ENCODE measurements around the gene FOXF2. TPM values are rescaled to one million over a fixed set of nuclear protein-coding genes. Genes with fewer than 3 reads are reported as not detected.
A peak's percentile ranks its signal among the peaks of the same experiment; 100 is the strongest.

FOXF2 gene
- total and polyA plus RNA-seq, 2 of the 13 experiments (the other 11 are each of a cell fraction or from before 2014, with no cell fraction given), result not detected

GRCh38 chr6:1442929-1443328 lies 53.6 kb downstream of the FOXF2 start:
- Histone ChIP-seq H3K79me2 (ENCODE audit: insufficient read depth, low read length) (no peaks in the 10 kb centered on the region), H3K27me3 (ENCODE audit: control insufficient read depth in 1 of 2, insufficient read depth in 2 of 2, low read length in 2 of 2) (peaks cover 5 to 46% of the 10 kb centered on the region in 2 experiments; a peak in 4 of 5 replicates), H2AFZ (ENCODE audit: low read length) (no peak overlapping the region), H3K9me3 (ENCODE audit: low read length) (no peaks in the 10 kb centered on the region), H3K9ac (ENCODE audit: insufficient read depth, low read depth, low read length) (no peak overlapping the region), H3K4me3 (replicated peaks in 1 of 3; ENCODE audit: insufficient read depth in 1 of 3, low read depth in 2 of 3, low read length in 3 of 3) (no peak overlapping the region), H3K4me1 (ENCODE audit: insufficient read depth, low read length) (no peaks in the 10 kb centered on the region), H4K20me1 (ENCODE audit: insufficient read depth, low read length) (no peaks in the 10 kb centered on the region), H3K36me3 (replicated peaks in 1 of 2; ENCODE audit: control insufficient read depth in 1 of 2, insufficient read depth in 2 of 2, low read length in 2 of 2) (no peaks in the 10 kb centered on the region), H3K4me2 (ENCODE audit: low read depth, low read length) (no peak overlapping the region), H3K27ac (ENCODE audit: extremely low read length, insufficient read depth, low read length) (no peak overlapping the region)
- intact Hi-C loops (cut with micrococcal nuclease; ENCODE audit: unreplicated experiment) (no loop called here), in situ Hi-C loops (cut with HindIII; ENCODE audit: extremely low pct_ligation_motif_present, low pct_unique_long_range_greater_than_20kb) (no loop called here)
- ATAC-seq (no peak), FAIRE-seq (no peak), DNase-seq (ENCODE audit: low spot score) (no peak)
- ChIA-PET CTCF (ENCODE audit: low intra/inter-chr PET ratio, low total read pairs) (no interaction called here), POLR2A (no interaction called here)
- 5% methylated on average over 4 of the region's 4 CpGs for WGBS (ENCODE audit: low lambda C conversion rate)
- no TSS peak for BruUV-seq (replicated peaks)
- TF ChIP-seq ZNF629 (CRISPR knock-in tag; conservative IDR thresholded peaks at IDR 0.05) (peak; percentile 69), ZNF484 (CRISPR knock-in tag; IDR thresholded peaks at IDR 0.05; ENCODE audit: borderline replicate concordance, low read depth) (no peak)

Small RNAs within 50 kb of the gene (microRNA-seq; reads per million reads assigned to microRNA genes)
- not detected for gene MIR6720

Small RNAs within 50 kb of the gene (small RNA-seq; reads per million reads assigned to genes)
- 0 reads per million in 3 experiments for gene MIR6720 (ENCODE audit: insufficient read depth in 2 of 3, insufficient read length in 3 of 3, low read depth in 2 of 3, low replicate concordance in 1 of 3)

Other genes with a start within 250 kb of the FOXF2 start
- 39.2 and 39.8 TPM in 2 replicates for gene FOXQ1, start 77.5 kb upstream of the FOXF2 start, total RNA-seq (2016; rRNA removed; fragmentation: Illumina TruSeq; extraction: Trizol)
- gene FOXQ1, start 77.5 kb upstream of the FOXF2 start, polyA plus RNA-seq (2011; rRNA removed), result 25.3 and 35.2 TPM in 2 replicates
- 0.46 and 0.55 TPM in 2 replicates for gene FOXC1, start 220.3 kb downstream of the FOXF2 start, total RNA-seq (2016; rRNA removed; fragmentation: Illumina TruSeq; extraction: Trizol)
- 0.37 and 0.44 TPM in 2 replicates for gene FOXC1, start 220.3 kb downstream of the FOXF2 start, polyA plus RNA-seq (2011; rRNA removed)

All from HepG2 (cell line).